H1 (cell line): ENCODE data around the gene C1orf185. TPM values are rescaled to one million over a fixed set of nuclear protein-coding genes. Genes with fewer than 3 reads are reported as not detected.

ENCODE experiments used
- CTCF ChIA-PET: fragments of 300-600 bp; sonication (Branson Sonifier 250); formaldehyde crosslinking; loops from one replicate; lab custom pipeline; 2021; ENCODE audit not compliant: partially characterized antibody; lab: Charles Lee
- POLR2A ChIA-PET: fragments of 300-600 bp; sonication (Branson Sonifier 250); formaldehyde crosslinking; loops from one replicate; lab custom pipeline; 2021; ENCODE audit warnings: inconsistent platforms; ENCODE audit not compliant: partially characterized antibody; lab: Charles Lee
- DNase-seq, 2 experiments: peaks; one replicate each; pipeline versions ENCODE4 v3.0.0 to v3.0.0-alpha.2; 2010 to 2022; ENCODE audit warnings: low spot score in 2 of 2, low read depth in 1 of 2, mixed read lengths in 1 of 2
- FAIRE-seq: peaks from 2 replicates; lab custom pipeline; 2011; peaks lifted over from hg19 to GRCh38; lab: Jason Lieb, UNC
- H2AFZ ChIP-seq: 2 replicates; pipeline ENCODE4 v1.8.1; 2012; ENCODE audit warnings: low read length, inconsistent platforms
- H2AK5ac ChIP-seq: 2 replicates; pipeline ENCODE4 v1.6.1; 2013; ENCODE audit warnings: low read depth, low read length
- H2BK120ac ChIP-seq: replicated peaks from 2 replicates; pipeline ENCODE3; 2013; ENCODE audit warnings: low read depth, low read length, inconsistent platforms
- H2BK12ac ChIP-seq: 2 replicates; pipeline ENCODE4 v1.6.1; 2013; ENCODE audit warnings: low read depth, low read length
- H2BK15ac ChIP-seq: 2 replicates; pipeline ENCODE4 v1.6.1; 2013; ENCODE audit warnings: low read length
- H2BK20ac ChIP-seq: 2 replicates; pipeline ENCODE4 v1.6.1; 2013; ENCODE audit warnings: low read length
- H2BK5ac ChIP-seq: 2 replicates; pipeline ENCODE4 v1.6.1; 2013; ENCODE audit warnings: low read depth, low read length
- H3K14ac ChIP-seq: 2 replicates; pipeline ENCODE4 v1.6.1; 2013; ENCODE audit warnings: inconsistent platforms; ENCODE audit not compliant: insufficient read length
- H3K18ac ChIP-seq: 2 replicates; pipeline ENCODE4 v1.6.1; 2013; ENCODE audit warnings: low read length; ENCODE audit errors: extremely low read depth
- H3K23ac ChIP-seq: 2 replicates; pipeline ENCODE4 v1.6.1; 2013; ENCODE audit warnings: inconsistent platforms; ENCODE audit not compliant: insufficient read length
- H3K23me2 ChIP-seq: 2 replicates; pipeline ENCODE4 v1.6.1; 2013; ENCODE audit warnings: low read depth, low read length
- H3K27ac ChIP-seq: 2 replicates; pipeline ENCODE4 v1.6.1; 2011; ENCODE audit warnings: low read depth, low read length, inconsistent platforms
- H3K27me3 ChIP-seq, 4 experiments: replicated peaks in 1 of 4; 1 replicate in 1 of 4; 2 replicates in 3 of 4; pipeline versions ENCODE4 v1.6.1 to v1.8.1; 2011 to 2013; ENCODE audit warnings: low read length in 3 of 4, mild to moderate bottlenecking in 3 of 4, inconsistent platforms in 2 of 4, mixed read lengths in 2 of 4, moderate library complexity in 1 of 4; ENCODE audit not compliant: control insufficient read depth in 3 of 4, insufficient read depth in 3 of 4; ENCODE audit errors: extremely low read depth in 1 of 4
- H3K36me3 ChIP-seq, 4 experiments: 2 replicates each; pipeline versions ENCODE4 v1.6.1 to v1.8.1; 2011 to 2013; ENCODE audit warnings: mild to moderate bottlenecking in 4 of 4, low read length in 3 of 4, moderate library complexity in 2 of 4, control low read depth in 1 of 4, inconsistent platforms in 1 of 4; ENCODE audit not compliant: insufficient read depth in 4 of 4, control insufficient read depth in 2 of 4
- H3K4ac ChIP-seq: replicated peaks from 2 replicates; pipeline ENCODE3; 2013; ENCODE audit warnings: low read length, low read depth, mixed read lengths, inconsistent platforms; ENCODE audit not compliant: insufficient read length
- H3K4me1 ChIP-seq, 4 experiments: replicated peaks in 1 of 4; 1 replicate in 1 of 4; 2 replicates in 3 of 4; pipeline versions ENCODE4 v1.6.1 to v1.8.1; 2011 to 2013; ENCODE audit warnings: low read length in 3 of 4, inconsistent platforms in 2 of 4, mixed read lengths in 1 of 4; ENCODE audit not compliant: insufficient read depth in 4 of 4, control insufficient read depth in 3 of 4
- H3K4me2 ChIP-seq, 2 experiments: 2 replicates each; pipeline versions ENCODE4 v1.6.1 to v1.8.1; 2011 to 2013; ENCODE audit warnings: low read depth in 2 of 2, low read length in 2 of 2, control low read depth in 1 of 2, inconsistent platforms in 1 of 2, mild to moderate bottlenecking in 1 of 2; ENCODE audit not compliant: insufficient read depth in 1 of 2
- H3K4me3 ChIP-seq, 4 experiments: fragments of 200-600, 300-600 bp in 1 of 4; sonication (generic), shearing (Covaris generic), sonication (Bioruptor Twin) in 1 of 4; 2 replicates each; pipeline versions ENCODE4 v1.5.1 to v1.8.1; 2011 to 2016; ENCODE audit warnings: low read length in 4 of 4, low read depth in 3 of 4, control low read depth in 2 of 4, inconsistent platforms in 2 of 4, mild to moderate bottlenecking in 2 of 4, mixed read lengths in 1 of 4, moderate library complexity in 1 of 4; ENCODE audit not compliant: insufficient read depth in 2 of 4; ENCODE audit errors: extremely low read depth in 1 of 4
- H3K56ac ChIP-seq: replicated peaks from 2 replicates; pipeline ENCODE3; 2013; ENCODE audit warnings: low read depth, mild to moderate bottlenecking, mixed read lengths, low read length, inconsistent platforms; ENCODE audit not compliant: insufficient read length
- H3K79me1 ChIP-seq: 2 replicates; pipeline ENCODE4 v1.6.1; 2013; ENCODE audit warnings: low read depth, low read length, control low read depth
- H3K79me2 ChIP-seq, 2 experiments: 2 replicates each; pipeline versions ENCODE4 v1.6.1 to v1.8.1; 2012 to 2013; ENCODE audit warnings: low read length in 2 of 2, mild to moderate bottlenecking in 2 of 2, inconsistent platforms in 1 of 2; ENCODE audit not compliant: insufficient read depth in 2 of 2, control insufficient read depth in 1 of 2
- H3K9ac ChIP-seq, 4 experiments: replicated peaks in 1 of 4; 1 replicate in 1 of 4; 2 replicates in 3 of 4; pipeline versions ENCODE4 v1.6.1 to v1.8.1; 2011 to 2013; ENCODE audit warnings: low read depth in 3 of 4, low read length in 3 of 4, control low read depth in 2 of 4, mild to moderate bottlenecking in 2 of 4, moderate library complexity in 2 of 4, inconsistent platforms in 1 of 4; ENCODE audit errors: extremely low read depth in 1 of 4
- H3K9me3 ChIP-seq, 2 experiments: 2 replicates each; pipeline versions ENCODE4 v1.6.1 to v1.8.1; 2012 to 2013; ENCODE audit warnings: mild to moderate bottlenecking in 2 of 2, moderate library complexity in 2 of 2, control low read depth in 1 of 2, inconsistent platforms in 1 of 2, low read depth in 1 of 2, low read length in 1 of 2, mixed read lengths in 1 of 2; ENCODE audit not compliant: insufficient read depth in 2 of 2
- H4K20me1 ChIP-seq, 2 experiments: replicated peaks in 1 of 2; 2 replicates each; pipeline versions ENCODE3 to v1.8.1; 2011 to 2013; ENCODE audit warnings: inconsistent platforms in 2 of 2, low read length in 2 of 2, mild to moderate bottlenecking in 1 of 2; ENCODE audit not compliant: insufficient read depth in 2 of 2, control insufficient read depth in 1 of 2
- H4K5ac ChIP-seq: 2 replicates; pipeline ENCODE4 v1.6.1; 2013; ENCODE audit warnings: low read length, low read depth, mixed read lengths, inconsistent platforms; ENCODE audit not compliant: insufficient read length
- H4K8ac ChIP-seq: 2 replicates; pipeline ENCODE4 v1.8.0; 2013; ENCODE audit warnings: mild to moderate bottlenecking, moderate library complexity, low read length, inconsistent platforms; ENCODE audit not compliant: insufficient read depth; ENCODE audit errors: extremely low read depth
- H4K91ac ChIP-seq: replicated peaks from 2 replicates; pipeline ENCODE3; 2013; ENCODE audit warnings: low read length, mixed read lengths, inconsistent platforms; ENCODE audit not compliant: insufficient read length
- CBX5 ChIP-seq: fragments of 300-800, 300-1000 bp; sonication (generic); IDR thresholded peaks from 2 replicates; pipeline ENCODE4 v1.7.1; 2016; ENCODE audit warnings: antibody characterized with exemption, low read length, low read depth
- CEBPB ChIP-seq: IDR thresholded peaks from 2 replicates; pipeline ENCODE4 v1.6.1; 2012; ENCODE audit warnings: low read depth, low read length
- EP300 ChIP-seq, 2 experiments: IDR thresholded peaks; 1 replicate in 1 of 2; 2 replicates in 1 of 2; pipeline ENCODE4 v1.6.1; 2011 to 2012; ENCODE audit warnings: low read depth in 2 of 2, low read length in 2 of 2, mild to moderate bottlenecking in 2 of 2, borderline replicate concordance in 1 of 2, inconsistent platforms in 1 of 2, moderate library complexity in 1 of 2
- EZH2 ChIP-seq: fragments of 200-600 bp; sonication (generic); IDR thresholded peaks from 2 replicates; pipeline ENCODE4 v1.7.1; 2012; ENCODE audit warnings: low read depth, mild to moderate bottlenecking, moderate library complexity, low read length, inconsistent platforms; ENCODE audit not compliant: severe bottlenecking
- KDM4A ChIP-seq: IDR thresholded peaks from one replicate; pipeline ENCODE4 v1.7.1; 2012; ENCODE audit warnings: low read depth, mild to moderate bottlenecking, moderate library complexity, low read length, inconsistent platforms; ENCODE audit not compliant: severe bottlenecking
- MAFK ChIP-seq: IDR thresholded peaks from 2 replicates; pipeline ENCODE4 v1.6.1; 2012; ENCODE audit warnings: low read depth, mild to moderate bottlenecking, improper control_type of control experiment, low read length
- POLR2A ChIP-seq, 2 experiments: IDR thresholded peaks; 1 replicate in 1 of 2; 2 replicates in 1 of 2; pipeline ENCODE4 v1.6.1; 2011; ENCODE audit warnings: low read depth in 2 of 2, low read length in 2 of 2, mild to moderate bottlenecking in 2 of 2; ENCODE audit errors: control extremely low read depth in 1 of 2
- SP1 ChIP-seq: IDR thresholded peaks from 2 replicates; pipeline ENCODE4 v1.6.1; 2011; ENCODE audit warnings: low read depth, low read length
- TAF1 ChIP-seq: IDR thresholded peaks from 2 replicates; pipeline ENCODE4 v1.6.1; 2011; ENCODE audit warnings: mild to moderate bottlenecking, low read depth, low read length
- TAF7 ChIP-seq: optimal IDR thresholded peaks from 2 replicates; pipeline ENCODE3; 2011; ENCODE audit warnings: low read depth, mild to moderate bottlenecking, inconsistent platforms, low read length, moderate library complexity, borderline replicate concordance
- polyA plus RNA-seq, 7 experiments: library from polyadenylated mRNA; depleted of rRNA in 3 of 7; stranded (reverse) in 5 of 7; unstranded in 2 of 7; fragments of >200 nt in 5 of 7; fragments of 200-250 nt in 2 of 7; gene quantifications; 1 replicate in 5 of 7; 2 replicates in 1 of 7; 4 replicates in 1 of 7; pipeline versions ENCODE4 v1.2.1 to v1.2.3, GENCODE V29; 2011 to 2013; ENCODE audit warnings: missing spikeins in 2 of 7, mixed read lengths in 2 of 7
- total RNA-seq: library from RNA; stranded (reverse); fragmentation: NEBNext Ultra II Directional; extraction: Animal tissue kit (Norgen Biotek cat#: 25700); gene quantifications from 2 replicates; pipeline ENCODE4 v1.2.1, GENCODE V29; 2021
- TF ChIP-seq, protein P1 (sequence below), 3 experiments: IDR thresholded peaks; 1 replicate in 2 of 3; 2 replicates in 1 of 3; pipeline versions ENCODE4 v1.5.1 to v1.6.1; 2011; ENCODE audit warnings: low read length in 3 of 3, mild to moderate bottlenecking in 3 of 3, inconsistent platforms in 2 of 3, low read depth in 1 of 3, moderate library complexity in 1 of 3; ENCODE audit not compliant: insufficient read depth in 1 of 3; ENCODE audit errors: control extremely low read depth in 1 of 3

Gene C1orf185
- total and polyA plus RNA-seq, 2 of the 8 experiments (the other 6 are each of a cell fraction or from before 2014, with no cell fraction given), result not detected

DNA sequence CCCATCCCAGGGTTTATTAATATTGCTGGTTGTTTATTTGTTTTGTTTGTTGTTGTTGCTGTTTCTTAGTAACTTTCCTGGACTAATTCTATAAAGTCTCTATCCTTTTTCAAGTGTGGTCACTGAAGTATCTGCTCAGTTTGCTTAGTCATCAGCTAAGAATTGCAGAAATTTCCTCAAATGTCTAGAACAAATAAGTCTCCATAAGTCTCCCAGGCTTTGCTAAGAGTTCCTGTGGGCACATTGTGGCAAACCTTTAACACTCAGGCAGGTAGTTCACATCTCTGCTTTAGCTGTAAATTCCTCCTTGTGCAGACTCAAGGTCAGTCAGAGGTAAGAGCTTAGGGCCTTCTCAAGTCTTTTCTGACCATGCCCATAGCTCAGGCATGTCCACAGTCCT lies 38.9 kb upstream of the C1orf185 start:
- H3K23me2 ChIP-seq, result no peaks in the 10 kb centered on the region
- H3K9ac ChIP-seq, result no peak overlapping the region
- H4K20me1 ChIP-seq, result no peaks in the 10 kb centered on the region
- H3K4me3 ChIP-seq, result no peak overlapping the region
- H3K56ac ChIP-seq, result no peak overlapping the region
- FAIRE-seq, result no peak
- H3K4ac ChIP-seq, result no peak overlapping the region
- H3K36me3 ChIP-seq, result no peaks in the 10 kb centered on the region
- H2BK120ac ChIP-seq, result no peak overlapping the region
- H2BK5ac ChIP-seq, result no peak overlapping the region
- H3K23ac ChIP-seq, result no peak overlapping the region
- no peak overlapping the region for H4K8ac ChIP-seq
- H2BK20ac ChIP-seq, result no peak overlapping the region
- CTCF ChIA-PET, result interaction anchor here (1.2 to 1.9 kb wide), 2 partner anchors 24 kb away, joined by 3 to 5 read pairs; no protein-coding TSS in a partner anchor
- DNase-seq, result no peak
- H3K27me3 ChIP-seq, result no peaks in the 10 kb centered on the region
- no peaks in the 10 kb centered on the region for H3K79me1 ChIP-seq
- H3K9me3 ChIP-seq, result no peaks in the 10 kb centered on the region; a peak in 1 of 4 replicates
- no peak overlapping the region for H3K18ac ChIP-seq
- no peak for TF ChIP-seq SP1
- no peak for TF ChIP-seq TAF1
- TF ChIP-seq KDM4A, result no peak
- no peak for TF ChIP-seq MAFK
- no peak for TF ChIP-seq CBX5
- TF ChIP-seq, protein P1, sequence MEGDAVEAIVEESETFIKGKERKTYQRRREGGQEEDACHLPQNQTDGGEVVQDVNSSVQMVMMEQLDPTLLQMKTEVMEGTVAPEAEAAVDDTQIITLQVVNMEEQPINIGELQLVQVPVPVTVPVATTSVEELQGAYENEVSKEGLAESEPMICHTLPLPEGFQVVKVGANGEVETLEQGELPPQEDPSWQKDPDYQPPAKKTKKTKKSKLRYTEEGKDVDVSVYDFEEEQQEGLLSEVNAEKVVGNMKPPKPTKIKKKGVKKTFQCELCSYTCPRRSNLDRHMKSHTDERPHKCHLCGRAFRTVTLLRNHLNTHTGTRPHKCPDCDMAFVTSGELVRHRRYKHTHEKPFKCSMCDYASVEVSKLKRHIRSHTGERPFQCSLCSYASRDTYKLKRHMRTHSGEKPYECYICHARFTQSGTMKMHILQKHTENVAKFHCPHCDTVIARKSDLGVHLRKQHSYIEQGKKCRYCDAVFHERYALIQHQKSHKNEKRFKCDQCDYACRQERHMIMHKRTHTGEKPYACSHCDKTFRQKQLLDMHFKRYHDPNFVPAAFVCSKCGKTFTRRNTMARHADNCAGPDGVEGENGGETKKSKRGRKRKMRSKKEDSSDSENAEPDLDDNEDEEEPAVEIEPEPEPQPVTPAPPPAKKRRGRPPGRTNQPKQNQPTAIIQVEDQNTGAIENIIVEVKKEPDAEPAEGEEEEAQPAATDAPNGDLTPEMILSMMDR (IDR thresholded peaks at IDR 0.05; ENCODE audit: control extremely low read depth in 1 of 3, insufficient read depth in 1 of 3, low read depth in 1 of 3, low read length in 3 of 3), result no peak
- TF ChIP-seq POLR2A (IDR thresholded peaks at IDR 0.05; ENCODE audit: control extremely low read depth in 1 of 2, low read depth in 2 of 2, low read length in 2 of 2), result no peak
- no peak for TF ChIP-seq EP300 (IDR thresholded peaks at IDR 0.05; ENCODE audit: borderline replicate concordance in 1 of 2, low read depth in 2 of 2, low read length in 2 of 2)
- TF ChIP-seq CEBPB, result no peak
- no peak for TF ChIP-seq TAF7
- no peak for TF ChIP-seq EZH2
- no peak overlapping the region for H3K4me2 ChIP-seq
- no peak overlapping the region for H2AK5ac ChIP-seq
- H3K4me1 ChIP-seq, result no peaks in the 10 kb centered on the region; a peak in 1 of 7 replicates
- H2BK15ac ChIP-seq, result no peak overlapping the region
- POLR2A ChIA-PET, result interaction anchor here (1.6 kb wide), 1 partner anchor 105 kb away, joined by 4 read pairs; no protein-coding TSS in a partner anchor
- H3K14ac ChIP-seq, result no peak overlapping the region
- H3K27ac ChIP-seq, result no peak overlapping the region
- no peak overlapping the region; the same call in 1 of the 2 replicates for H2AFZ ChIP-seq
- no peak overlapping the region for H4K91ac ChIP-seq
- no peak overlapping the region for H2BK12ac ChIP-seq
- H4K5ac ChIP-seq, result no peak overlapping the region
- H3K79me2 ChIP-seq, result no peaks in the 10 kb centered on the region
